GM18858 (cell line): Measurements from ENCODE around the gene RPRD1B.

Source experiments
- ATAC-seq: cut with Tn5 transposase; IDR thresholded peaks from one replicate; pipeline ENCODE4 v1.9.1; 2021; ENCODE audit not compliant: unreplicated experiment

Gene RPRD1B

DNA sequence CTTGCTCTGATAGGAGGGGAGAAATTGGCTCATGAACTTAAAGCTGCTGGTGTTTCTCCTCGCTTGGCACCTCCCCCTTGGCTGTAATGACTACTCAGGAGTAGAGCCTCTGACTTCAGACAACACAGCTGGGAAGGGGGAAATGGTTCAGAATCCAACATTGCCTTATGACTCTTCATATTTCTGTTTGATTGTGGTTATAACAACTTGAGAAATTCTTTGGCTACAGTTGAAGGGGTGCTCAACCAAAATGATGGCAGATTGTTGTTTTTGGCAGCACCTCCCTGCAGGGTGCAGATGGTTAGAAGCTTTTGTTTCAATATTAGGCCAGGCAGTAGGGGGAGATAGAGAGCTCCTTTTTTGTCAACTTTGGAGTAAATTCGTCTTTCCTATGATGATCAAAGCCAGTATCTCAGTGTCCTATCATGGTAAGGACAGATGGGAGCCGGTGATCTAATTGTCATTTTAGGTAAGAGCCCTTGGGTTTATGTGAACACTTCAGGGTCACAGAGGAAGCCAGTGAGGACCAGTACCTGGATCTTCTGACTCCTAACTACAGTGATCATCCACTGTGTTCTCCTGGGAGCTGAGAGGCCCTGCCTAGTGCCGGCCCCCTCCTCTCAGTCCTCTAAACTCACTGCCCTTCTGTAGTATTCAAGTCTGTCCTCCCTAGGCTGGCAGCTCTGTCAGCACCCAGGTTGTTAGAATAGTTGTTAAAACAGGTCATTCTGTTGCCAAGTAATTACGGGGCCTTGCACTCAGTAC is 39.9 kb downstream of the RPRD1B start:
- no peak for ATAC-seq

DNA sequence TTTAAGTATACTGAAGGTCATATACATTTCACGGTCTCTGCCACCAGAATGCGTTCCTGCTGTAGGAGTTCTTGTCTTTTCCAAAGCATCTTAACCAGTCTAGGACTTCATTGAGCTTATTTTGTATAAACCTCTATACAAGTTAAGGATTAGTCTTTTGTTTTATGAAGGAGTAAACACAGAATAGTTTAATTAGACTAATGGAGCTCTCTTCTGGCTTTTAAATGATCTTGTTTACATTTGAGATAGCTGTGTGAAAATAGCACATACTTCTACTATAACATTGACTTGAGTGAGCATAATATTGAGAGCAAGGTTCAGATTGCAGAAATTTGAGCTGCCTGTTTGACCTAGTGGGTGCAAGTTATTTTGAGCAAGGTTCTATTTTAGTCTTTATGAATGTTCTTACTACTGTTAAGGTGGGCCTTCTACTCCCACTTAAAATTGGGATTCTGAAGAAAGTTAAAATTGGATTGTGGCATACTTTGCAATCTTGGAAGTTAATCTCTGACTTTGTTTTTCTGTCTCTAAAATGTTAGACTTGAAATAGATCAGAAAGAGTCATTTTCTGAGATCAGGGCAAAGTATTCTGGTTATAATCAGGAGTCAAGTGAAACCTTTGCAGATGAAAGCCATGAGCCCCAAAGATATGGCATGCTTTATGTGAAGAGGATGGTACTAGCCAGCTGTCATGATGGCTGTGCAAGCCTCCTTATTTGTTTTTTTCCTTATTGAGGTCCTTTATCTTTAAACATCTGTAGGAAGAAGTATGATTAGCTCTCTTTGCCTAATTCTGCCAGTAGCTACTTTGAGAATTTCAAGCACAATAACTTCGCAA is 41.8 kb downstream of the RPRD1B start:
- no peak for ATAC-seq

- no peak for ATAC-seq
Observed at GRCh38 chr20:38076548-38076947, 43.0 kb downstream of the RPRD1B start.

- ATAC-seq: no peak
Observed at GRCh38 chr20:38078084-38078483, 44.5 kb downstream of the RPRD1B start.

- no peak for ATAC-seq
Observed at GRCh38 chr20:38079353-38079752, 45.8 kb downstream of the RPRD1B start.

DNA sequence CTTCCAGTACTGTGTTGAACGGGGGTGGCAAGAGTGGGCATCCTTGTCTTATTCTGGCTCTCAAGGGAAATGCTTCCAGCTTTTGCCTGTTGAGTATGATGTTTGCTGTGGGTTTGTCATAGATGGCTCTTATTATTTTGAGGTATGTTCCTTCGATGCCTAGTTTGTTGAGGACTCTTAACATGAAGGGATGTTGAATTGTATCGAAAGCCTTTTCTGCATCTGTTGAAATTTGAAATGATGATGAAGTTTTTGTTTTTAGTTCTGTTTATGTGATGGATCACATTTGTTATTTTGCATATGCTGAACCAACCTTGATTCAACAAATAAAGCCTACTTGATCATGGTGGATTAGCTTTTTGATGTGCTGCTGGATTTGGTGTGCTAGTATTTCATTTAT is 48.0 kb downstream of the RPRD1B start:
- no peak for ATAC-seq

DNA sequence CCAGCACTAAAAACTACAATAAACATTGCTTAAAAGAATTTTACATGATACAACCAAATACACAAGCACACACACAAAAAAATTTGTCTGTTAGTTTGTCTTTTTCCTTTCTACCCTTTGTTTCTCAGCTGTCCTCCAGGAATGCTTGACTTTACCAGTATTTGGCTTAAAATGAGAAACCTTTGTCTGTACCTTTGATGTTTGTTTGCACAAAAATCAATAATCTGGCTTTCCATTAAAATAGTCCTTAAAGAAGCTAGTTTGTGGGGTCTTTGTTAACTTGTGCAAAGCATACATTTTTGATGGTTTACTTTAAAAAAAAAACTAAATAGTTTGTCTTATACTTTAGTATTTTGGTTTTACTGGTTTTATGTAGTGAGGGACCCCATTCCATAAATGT is 49.3 kb downstream of the RPRD1B start:
- ATAC-seq: no peak

GRCh38 chr20:38083338-38084048 is 49.9 kb downstream of the RPRD1B start:
- no peak for ATAC-seq

- no peak for ATAC-seq
Observed at GRCh38 chr20:38084425-38084951, 50.9 kb downstream of the RPRD1B start.

- ATAC-seq: no peak
Observed at GRCh38 chr20:38085026-38085425, 51.5 kb downstream of the RPRD1B start.

- ATAC-seq: no peak
Observed at GRCh38 chr20:38089500-38089899, 56.0 kb downstream of the RPRD1B start.

GRCh38 chr20:38090061-38090460 is 56.5 kb downstream of the RPRD1B start:
- ATAC-seq: no peak

DNA sequence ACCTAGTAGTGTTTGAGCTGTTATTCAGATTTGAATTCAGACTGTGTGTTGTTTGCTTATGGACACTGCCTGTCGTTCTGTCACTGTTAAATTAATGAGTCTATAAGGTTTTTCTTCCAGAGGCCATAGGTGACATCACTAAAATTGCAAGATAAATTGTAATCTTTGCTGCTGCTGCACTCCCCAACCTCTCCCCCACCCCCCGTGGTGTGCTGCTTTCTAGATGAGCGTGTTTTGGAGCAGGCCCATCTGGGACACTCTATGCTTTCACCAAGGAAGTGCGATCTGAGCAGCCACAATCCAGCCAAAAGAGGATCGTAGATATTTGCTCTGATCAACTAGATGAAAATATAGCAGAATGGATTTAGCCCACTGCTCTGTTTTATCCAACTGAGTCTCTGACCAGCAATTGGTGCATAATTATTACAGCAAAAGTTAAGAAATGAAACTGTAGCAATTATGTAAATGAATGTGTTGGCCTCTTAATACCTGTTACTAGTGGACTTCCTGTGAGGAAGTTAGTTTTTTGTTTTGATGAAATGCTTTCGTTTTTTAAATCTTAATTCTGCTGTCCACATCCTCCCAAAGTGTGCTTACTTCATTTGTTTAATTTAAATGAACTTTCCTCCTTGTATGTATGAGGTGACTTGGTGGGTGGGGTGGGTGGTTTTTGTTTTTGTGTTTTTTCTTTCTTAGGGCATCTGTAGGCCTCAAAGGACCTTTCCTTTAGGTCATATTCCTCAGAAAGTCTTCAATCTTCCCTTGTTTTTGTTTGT is 58.1 kb downstream of the RPRD1B start:
- ATAC-seq: no peak

DNA sequence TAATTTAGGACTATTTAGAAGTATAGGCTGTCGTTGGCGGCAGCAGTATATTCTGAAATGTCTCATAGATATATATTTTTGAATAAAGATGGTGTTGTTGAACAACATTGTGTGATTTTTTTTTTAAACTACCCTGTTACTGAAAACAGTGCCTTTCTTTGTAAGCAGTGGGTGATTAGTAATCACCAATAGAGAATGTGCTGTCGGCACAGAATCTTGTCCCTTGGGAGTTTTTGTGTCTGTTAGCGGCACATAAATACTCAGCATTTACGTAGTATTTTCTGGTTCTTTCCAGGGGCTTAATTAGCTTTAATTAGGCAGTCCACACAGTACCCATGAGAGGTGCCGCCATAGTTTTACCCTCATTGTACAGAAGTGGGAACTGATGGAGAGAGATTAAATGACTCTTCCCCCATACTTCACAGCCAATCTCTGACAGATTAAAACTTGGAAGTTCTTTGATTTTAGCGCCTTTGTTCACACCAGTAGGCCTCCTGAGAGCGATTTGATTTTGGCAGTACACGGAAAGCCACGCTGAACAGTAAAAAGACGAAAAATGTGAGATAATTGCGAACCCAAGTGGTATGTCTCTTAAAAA is 58.8 kb downstream of the RPRD1B start:
- no peak for ATAC-seq

DNA sequence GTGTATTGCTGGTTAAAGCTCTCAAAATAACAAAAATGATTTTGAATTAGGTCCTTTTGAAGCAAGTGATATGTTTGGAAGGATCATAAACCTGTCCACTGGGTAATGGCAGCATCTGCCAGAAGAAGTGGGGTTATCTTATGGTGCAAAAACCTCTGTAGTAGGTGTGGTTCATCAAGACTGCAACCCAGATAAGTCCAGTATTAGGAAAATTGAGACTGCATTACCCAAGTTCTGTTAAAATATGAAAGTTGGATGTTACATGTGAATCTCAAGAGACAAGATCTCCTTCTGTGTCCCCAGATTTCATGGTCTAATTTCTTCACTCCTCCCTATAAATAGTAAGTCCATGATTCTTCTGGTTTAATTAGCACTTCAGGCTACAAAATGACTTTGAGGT is 59.4 kb downstream of the RPRD1B start:
- ATAC-seq: no peak

DNA sequence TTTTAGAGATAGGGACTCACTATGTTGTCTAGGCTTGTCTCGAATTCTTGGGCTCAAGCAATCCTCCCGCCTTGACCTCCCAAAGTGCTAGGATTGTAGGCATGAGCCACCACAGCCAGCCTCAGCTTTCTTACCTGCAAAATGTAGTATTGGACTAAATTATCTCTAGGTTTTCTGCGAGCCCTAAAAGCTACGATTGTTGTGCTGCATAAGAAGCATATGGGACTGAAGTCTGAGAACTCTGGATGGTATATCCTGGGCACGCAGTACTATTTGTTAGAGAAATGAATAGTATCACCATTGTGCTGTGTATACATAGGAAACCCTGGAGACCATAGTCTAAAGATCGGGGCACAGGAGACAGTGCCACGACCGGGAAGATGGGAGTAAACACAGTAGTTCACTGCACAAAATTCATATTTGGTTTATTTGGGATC is 60.1 kb downstream of the RPRD1B start:
- no peak for ATAC-seq

- peak; percentile 52 for ATAC-seq
Observed at GRCh38 chr20:38094373-38094891, 60.9 kb downstream of the RPRD1B start.

DNA sequence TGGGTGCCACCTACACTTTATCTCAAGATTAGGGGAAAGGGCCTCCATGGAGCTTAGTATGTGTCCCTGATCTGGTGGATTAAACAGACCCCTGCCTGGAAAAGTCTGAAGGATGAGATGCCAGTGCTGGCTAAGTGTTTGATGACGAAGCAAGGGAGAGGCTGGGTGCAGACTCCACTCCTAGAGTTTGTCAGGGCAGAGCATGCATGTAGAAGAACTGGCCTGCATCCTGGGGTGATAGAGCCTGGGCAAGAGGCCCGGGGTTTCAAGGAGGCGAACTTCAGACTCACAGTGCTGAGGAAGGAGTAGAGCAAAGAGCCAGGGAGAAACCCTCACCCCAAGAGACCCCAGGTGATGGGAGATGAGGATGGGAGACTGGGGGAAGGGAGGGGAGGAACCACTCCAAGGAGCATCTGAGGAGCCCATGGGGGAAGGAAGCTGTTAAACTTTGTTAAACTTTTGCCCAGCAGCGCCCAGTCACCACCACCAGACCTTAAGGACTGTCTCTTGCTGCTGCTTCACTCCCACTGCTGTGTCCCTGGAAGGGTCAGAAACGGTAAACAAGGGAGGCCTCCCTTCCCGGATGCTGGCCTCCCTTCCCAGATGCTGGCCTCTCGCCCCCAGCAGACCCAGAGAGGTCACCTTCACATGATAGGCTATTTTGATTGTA is 61.6 kb downstream of the RPRD1B start:
- no peak for ATAC-seq

- ATAC-seq: no peak
Observed at GRCh38 chr20:38098952-38099351, 65.4 kb downstream of the RPRD1B start.
